HL-60/S4 (cell line): Measurements from ENCODE around the gene MRTFA.
"Not testable (repeated sequence)": the region's sequence is repeated elsewhere in the genome, so short reads cannot be mapped to it uniquely, and the experiment has no call there.

ENCODE experiments used
- in situ Hi-C: fragments of 300-500 bp; cut with MboI; formaldehyde crosslinking; loops from 2 replicates; pipeline ENCODE4 v1.14.3; 2022; ENCODE audit warnings: low sequenced_read_pairs

Gene MRTFA

DNA sequence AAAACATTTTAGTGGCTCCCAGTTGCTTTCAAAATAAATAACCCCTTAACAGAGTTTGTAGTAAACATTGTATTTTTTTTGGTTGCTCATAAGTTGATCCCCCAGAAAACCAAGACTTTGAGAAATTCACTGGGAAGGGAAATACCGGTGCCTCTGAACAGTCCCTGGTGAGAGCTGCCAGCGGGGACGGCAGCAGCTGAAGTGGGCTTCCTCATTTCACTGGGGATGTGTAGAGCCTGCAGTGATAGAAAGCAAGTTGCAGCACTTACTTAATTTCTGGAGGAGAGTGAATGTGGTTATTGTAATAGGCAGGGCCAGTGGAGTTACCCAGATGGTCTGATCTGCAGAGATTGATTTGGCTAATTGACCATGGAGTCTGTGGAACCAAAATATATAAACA is 24.2 kb upstream of the MRTFA start:
- in situ Hi-C loops, result no loop called here

DNA sequence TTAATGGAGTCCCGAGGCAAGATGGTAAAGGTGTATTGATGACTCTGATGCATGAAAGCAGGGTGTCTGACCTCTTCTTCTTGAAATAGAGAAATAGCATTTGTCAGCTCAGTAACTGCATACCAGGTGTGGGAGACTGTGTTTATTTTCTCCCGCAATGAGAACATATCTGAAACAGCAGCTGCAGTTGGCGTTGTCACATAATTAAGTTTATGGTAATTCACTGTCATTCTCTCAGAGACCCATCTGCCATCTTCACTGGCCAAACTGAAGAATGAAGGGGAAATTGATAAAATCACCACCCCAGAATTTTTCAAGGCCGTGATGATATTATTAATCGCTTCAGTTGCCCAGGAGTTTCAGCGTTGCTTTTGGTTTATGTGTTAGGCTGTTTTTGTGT is 22.6 kb upstream of the MRTFA start:
- in situ Hi-C loops, result no loop called here

DNA sequence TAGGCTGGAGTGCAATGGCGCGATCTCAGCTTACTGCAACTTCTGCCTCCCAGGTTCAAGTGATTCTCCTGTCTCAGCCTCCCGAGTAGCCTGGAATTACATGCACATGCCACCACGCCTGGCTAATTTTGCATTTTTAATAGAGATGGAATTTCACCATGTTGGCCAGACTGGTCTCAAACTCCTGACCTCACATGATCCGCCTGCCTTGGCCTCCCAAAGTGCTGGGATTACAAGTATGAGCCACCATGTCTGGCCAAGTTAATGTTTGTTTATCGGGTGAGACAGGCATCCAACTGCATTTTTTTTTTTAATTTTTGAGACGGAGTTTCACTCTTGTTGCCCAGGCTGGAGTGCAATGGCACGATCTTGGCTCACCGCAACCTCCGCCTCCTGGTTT is 20.1 kb upstream of the MRTFA start:
- in situ Hi-C loops, result not testable (repeated sequence)

DNA sequence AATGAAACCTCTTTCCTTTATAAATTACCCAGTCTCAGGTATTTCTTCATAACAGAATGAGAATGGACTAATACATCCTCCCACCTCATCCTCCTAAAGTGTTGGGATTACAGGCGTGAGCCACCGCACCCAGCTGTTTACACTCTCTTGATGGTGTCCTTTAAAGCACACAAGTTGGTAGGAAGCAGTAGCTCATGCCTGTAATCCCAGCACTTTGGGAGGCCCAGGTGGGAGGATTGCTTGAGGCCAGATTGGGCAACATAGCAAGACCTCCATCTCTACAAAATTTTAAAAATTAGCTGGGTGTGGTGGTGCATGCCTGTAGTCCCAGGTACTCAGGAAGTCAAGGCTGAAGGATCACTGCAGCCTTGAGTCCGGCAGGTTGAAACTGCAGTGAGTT is 19.4 kb upstream of the MRTFA start:
- in situ Hi-C loops, result not testable (repeated sequence)

DNA sequence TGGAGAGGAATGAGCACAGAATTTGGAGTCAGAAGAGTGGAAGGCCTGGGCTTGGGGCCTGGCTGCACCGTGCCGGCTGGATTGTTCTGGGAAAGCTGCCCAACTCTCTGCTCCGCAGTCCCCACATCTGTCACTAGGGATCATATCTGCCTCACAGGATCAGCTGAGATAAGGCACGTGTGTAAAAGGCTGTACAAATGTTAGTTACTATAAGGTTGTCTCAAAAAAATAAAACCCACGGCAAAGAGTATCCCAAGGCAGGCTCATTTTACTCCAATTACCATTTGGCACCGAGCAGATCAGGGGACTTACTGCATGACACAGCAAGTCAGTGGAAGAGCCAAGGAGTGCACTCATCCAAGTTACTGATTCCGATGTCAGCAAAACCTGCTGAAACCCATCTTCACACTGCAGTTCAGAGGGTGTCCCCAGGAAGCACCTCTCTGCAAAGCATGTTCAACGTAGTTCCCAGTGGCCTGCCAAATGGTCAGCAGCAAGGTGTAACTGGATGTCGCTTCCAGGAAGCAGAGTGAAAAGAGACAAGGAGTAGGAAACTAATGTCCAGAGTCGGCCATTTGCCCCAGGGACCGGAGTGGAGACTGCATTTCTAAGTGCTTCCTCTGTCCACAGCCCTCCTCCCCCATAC is 18.1 kb upstream of the MRTFA start:
- in situ Hi-C loops, result no loop called here

DNA sequence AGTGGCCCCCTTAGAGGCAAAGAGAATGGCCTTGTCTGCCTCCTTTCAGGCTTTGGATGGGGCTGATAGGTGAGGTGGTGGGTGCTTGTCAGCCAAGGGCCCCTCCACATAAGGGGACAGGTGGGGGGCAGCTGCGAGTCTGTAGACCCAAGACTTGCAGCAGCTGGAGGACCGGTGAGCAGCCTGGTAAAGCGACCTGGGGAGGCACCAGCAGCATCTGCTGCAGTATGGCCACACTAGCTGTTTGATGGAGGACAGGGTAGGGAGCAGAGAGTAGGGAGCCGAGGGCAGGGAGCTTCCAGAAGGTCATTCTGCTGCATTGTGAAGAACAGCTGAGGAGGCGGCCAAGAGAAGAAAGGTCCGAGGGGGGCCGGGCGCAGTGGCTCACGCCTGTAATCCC is 16.8 kb upstream of the MRTFA start:
- in situ Hi-C loops, result no loop called here

DNA sequence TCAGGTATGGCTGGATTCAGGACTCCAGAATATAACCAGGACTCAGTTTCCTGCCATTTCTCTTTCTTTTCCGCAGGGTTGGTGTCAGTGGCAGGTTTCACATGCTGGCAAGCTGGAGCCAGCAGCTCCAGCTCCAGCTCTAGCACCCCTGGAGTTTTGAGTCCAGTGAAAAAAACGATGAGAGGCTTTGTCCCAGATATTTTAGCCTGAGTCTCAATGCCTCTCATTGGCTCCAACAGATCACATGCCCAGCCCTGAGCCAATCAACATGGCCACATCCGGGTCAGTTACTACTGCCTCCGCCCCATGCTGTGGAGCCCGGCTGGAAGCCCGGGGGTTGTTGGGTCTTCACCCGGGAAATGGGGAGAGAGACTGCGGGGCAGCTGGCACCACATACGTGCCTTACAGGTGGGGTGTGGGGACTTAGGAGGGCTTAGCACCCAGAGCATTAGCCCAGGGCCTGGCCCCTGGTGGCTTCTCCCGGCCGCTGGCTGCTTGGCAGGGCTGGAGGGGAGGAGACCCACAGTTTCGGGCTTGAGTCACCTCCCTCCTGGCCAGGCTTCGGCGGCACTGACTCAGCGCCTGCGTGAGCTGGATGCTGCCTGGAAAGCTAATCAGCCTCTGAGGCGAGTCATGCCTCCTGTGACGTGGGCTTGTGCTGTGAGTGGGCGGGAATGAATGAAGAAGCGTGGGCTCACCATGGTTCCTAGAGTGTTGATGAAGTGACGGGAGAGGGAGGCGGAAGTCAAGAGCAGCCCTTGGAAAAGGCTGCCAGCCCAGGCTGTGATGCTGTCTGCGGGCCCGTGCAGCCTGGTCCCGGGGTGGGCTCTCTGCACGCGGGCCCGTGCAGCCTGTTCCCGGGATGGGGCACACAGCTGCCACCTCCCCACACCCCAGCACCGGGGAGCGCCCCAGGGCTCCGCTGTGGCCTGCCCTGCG is 15.3 kb upstream of the MRTFA start:
- in situ Hi-C loops, result no loop called here

DNA sequence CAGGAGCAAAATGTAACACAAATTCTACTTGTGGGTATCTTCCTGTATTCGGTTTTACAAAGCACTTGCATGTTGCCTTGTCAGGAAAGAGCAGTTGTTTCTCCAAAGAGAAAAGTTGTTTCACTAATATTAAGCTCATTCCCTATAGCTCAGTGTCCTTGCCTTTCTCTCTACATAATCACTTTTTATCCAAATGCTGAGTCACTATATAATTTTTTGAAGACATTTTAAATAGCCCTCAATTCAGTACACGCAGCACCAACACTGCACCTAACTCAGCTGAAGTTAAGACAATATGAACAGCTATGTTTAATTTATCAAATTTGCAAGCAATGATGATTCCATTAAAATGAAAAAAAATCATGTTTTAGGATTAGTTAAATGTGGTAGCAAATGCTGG is 14.5 kb upstream of the MRTFA start:
- in situ Hi-C loops, result no loop called here

DNA sequence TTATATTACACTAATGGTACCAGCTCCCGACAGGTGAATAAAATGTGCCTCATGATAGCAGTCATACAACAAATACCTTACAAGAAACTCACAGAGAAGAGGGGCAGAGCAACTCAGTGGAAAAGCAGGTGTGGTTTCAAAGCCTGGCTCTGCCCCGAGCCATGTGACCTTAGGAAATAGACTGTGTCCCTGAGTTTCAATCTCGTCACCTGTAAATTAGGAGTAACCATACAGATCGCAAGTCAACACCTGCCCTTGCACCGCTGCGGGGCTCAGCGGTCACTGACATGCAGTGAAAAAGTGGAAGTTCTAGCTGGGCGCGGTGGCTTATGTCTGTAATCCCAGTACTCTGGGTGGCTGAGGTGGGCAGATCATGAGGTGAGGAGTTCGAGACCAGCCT is 11.9 kb upstream of the MRTFA start:
- in situ Hi-C loops, result loop anchor here (10.0 kb wide), 1 partner anchor 214 kb away; no protein-coding TSS in a partner anchor

DNA sequence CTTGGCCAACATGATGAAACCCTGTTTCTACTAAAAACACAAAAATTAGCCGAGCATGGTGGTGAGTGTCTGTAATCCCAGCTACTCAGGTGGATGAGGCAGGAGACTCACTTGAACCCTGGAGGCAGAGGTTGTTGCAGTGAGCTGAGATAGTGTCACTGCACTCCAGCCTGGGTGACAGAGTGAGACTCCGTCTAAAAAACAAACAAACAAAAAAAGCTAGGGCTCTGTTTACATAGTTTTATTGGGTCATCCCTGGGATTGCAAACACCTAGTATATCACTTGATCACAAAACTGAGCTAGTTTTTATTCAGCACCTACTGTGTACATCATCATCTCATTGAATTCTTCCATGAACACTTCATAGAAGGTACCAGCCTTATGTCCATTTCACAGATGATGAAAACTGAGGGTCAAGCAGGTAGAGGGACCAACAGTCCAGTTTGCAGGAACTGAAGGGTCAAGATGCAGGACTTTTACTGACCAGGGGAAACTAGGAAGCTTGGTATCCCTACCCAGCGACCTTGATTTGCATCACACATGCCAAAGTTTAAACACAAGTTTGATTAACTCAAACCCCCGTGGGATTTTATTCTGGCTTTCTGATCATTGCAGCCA is 9.2 kb upstream of the MRTFA start:
- in situ Hi-C loops, result loop anchor here (10.0 kb wide), 1 partner anchor 211 kb away; no protein-coding TSS in a partner anchor

DNA sequence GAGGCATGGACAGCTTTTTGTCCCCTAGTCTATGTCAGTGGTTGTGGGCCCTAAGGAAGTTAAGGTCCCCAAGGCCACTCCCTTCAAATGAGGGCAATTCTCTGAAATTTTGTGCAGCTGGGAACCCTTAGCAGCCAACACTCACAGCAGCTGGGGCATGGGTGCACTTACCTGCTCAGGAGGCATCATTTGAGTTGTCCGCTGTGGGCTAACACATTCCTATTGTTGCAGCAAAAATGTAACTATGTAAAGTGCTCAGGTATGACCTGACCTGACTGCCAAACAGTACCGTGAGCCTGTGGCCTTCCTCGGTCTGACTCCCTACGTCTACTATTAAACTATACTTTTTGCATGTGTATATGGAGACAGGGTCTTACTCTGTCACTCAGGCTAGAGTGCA is 5.8 kb upstream of the MRTFA start:
- in situ Hi-C loops, result loop anchor here (5.0 to 10.0 kb wide), 2 partner anchors 110 to 208 kb away; no protein-coding TSS in a partner anchor

DNA sequence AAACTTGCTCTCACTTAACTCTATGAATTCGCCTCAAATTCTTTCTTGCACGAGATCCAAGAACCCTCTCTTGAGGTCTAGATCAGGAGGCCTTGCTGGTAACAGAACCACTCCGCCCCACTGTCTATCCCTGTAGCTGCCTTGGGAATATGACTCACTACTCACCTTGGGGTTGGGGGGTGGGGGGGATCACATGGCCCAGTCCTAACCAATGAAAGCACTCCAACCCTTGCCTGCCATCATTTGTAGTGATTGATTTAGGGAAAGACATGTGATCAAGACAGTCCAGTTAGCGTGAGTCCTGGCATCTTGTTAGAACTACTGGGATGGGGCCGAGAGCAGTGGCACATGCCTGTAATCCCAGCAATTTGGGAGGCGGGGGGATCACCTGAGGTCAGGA is 4.8 kb upstream of the MRTFA start:
- in situ Hi-C loops, result loop anchor here (5.0 to 10.0 kb wide), 2 partner anchors 109 to 206 kb away; no protein-coding TSS in a partner anchor

DNA sequence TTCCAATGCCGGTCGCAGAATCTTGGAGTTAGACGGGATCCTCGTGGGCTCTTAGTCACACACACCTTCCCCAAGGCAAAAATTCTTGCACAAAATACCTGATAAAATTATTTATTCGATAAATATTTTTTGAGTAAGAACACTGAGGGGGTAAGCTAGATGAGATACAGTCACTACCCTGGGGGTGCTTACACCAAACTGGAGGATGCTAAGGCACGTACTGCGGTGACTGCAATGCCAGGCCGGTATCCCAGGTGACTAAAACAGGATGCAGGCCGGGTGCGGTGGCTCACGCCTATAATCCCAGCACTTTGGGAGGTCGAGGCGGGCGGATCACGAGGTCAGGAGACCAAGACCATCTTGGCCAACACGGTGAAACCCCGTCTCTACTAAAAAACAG is 1.7 kb upstream of the MRTFA start:
- in situ Hi-C loops, result no loop called here

DNA sequence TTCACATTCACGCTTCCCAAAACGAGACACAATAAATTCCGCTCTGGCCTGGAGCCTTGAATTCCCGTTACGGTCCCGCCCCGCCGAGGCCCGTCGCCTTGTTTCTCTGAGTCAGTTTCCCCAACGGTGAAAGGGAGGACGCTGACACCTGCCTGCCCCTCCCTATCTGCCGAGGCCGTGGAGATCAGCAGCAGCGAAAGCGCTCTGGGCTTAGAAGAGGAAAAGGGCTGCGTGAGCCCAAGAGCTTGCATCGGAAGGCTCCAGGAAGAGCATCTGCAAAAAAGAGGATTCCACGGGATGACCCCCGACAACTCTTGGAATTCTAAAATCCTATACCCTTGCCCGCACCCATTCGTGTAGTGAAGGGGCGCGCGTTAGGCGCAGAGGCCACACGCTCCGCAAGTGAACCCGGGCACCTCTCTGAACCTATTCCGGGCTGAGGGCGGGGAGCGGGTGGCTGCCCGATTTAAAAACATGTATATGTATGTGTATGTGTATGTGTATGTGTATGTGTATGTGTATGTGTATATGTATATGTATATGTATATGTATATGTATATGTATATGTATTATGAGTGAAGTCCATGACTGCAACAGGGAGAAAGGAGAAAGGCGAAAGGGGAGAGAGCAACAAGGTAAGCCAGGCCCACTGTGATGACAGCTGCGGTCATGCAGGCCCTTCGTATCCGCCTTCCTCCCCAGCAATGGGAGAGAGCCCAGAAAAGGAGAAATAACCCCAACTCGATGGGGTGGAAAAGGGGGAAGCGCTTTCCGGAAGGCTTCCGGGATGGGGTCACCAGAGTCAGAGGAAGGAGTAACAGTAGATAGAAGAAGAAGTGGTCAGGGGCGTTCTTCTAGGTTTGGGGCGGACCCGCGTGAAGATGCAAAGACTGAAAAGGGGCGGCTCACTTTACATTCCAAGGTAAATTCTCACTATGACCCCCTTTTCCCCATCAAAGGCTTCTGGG is 948 bp upstream of the MRTFA start:
- in situ Hi-C loops, result no loop called here

DNA sequence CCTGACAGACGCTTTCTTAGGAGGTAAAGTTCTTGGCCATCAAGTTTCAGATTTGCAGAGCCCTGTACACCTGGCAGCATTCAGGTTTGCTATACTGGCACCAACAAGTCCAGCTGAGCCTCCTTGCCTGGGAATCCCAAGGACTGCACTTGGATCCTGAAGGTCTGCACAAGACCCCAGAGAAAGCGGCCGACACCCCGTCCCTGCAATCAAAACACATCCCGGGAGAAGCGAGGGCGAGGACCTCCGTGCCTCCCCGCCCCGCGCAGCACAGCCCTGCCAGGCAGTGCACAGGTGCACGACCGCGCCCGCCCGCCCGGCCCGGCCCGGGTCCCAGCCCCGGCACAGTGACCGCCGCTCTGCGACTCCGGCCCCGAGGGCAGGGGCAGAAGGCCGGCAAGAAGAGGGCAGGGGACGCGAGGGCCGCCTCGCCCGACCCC is 559 bp downstream of the MRTFA start:
- in situ Hi-C loops, result no loop called here

DNA sequence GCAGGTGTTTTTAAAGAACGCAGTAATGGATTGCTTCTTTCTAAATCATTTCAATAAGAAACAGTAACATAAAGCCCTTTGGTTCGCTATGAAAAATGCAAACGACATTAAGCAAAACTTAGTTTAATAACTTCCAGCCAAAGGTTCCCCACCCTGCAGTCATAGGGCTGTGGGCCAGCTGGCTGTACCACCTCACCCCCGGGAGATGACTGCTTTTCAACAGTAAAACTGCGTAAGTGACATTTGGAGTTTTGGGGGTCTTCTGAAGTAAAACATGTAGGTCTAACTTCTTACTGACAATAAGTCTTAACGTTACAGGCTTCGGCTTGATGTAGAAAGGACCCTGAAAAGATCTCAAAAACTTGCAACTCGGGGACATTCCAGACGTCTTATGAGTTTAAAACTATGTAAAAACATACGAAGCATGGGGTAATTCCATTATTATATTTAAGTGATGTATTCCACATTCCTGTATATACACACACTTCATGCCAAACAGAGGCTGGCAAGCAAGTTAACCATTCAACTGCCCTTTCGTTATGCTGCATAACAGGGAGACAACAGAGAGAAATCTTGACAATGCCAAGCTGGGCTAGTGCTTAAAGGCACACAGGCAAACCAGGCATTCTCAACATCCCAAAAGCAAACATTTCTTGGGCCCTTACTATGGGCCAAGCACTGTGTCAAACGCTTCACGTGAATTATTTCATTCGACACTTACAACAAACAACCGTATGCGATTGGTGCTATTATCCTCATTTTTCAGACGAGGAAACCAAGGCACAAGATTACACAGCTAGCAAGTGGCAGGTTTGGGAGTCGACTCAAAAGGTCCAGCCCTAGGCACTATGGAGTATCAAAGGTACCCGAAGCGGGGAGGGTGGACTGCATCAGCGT is 1.2 kb downstream of the MRTFA start:
- in situ Hi-C loops, result no loop called here

DNA sequence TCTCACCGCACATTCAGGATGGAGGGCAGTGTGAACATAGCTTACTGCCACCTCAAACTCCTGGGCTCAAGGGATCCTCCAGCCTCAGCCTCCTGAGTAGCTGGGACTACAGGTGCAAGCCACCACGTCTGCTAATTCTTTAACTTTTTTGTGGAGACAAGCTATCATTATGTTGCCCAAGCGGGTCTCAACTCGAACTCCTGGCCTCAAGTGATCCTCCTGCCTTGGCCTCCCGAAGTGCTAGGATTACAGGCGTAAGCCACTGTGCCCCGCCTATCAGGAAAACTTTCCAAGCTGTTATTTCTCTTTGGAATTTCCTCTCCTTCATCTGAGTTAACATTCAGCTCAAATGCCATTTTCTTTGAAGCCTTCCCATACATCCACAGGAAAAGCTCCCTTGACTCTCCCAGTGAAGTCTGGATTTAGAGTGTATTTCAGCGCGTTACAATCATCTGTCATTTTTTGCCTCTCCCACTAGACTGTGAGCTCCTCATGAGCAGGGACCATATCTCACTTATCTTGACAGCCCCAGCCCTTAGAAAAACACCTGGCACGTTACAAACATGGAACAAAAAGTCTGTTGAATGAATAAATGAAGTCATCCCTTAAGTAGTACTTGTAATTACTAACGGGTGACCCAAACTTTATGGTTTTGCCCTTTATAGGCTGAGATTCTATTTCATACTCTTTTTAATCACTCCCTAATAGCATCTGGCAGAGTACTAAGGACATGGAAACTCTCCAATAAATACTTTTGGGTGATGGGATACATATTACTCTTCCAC is 2.2 kb downstream of the MRTFA start:
- in situ Hi-C loops, result no loop called here

DNA sequence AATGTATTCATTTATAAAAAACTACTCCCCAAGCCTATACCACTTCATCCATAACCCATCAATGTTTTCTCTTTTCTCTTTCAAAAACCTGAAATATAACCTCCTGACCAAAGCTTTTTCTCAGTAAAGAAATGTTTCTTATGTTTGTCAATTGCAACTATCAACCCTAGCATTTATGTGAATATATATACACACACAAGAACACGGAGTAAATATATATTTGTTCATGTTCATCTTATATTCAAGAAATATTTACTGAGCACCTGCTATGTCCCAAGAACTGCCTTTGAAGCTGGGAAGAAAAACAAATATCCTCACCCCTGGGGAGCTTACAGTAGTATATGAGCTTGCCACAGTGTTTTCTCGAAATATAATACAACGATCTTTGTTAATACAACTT is 3.5 kb downstream of the MRTFA start:
- in situ Hi-C loops, result no loop called here

DNA sequence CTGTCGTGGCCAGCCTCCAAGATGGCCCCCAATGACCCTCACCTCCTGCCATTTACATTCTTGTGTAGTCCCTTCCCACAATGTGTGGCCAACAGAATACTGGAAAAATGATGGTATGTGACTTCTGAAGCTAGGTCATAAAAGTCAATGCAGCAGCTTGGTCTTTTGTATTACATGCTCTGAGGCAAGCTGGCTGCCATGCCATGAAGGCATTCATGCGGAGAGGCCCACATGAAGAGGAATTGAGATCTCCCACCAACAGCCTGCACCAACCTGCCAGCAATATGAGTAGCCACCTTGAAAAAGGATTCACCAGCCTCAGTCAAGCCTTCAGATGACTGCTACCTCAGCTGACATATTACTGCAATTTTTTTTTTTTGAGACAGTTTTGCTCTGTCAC is 4.6 kb downstream of the MRTFA start:
- in situ Hi-C loops, result no loop called here
